Vein endothelial cell (primary cell): ENCODE measurements around the gene NCLN. TPM values are rescaled to one million over a fixed set of nuclear protein-coding genes. Genes with fewer than 3 reads are reported as not detected.

ENCODE experiments used
- total RNA-seq: library from RNA; depleted of rRNA; stranded (reverse); fragments of >200 nt; gene quantifications from 2 replicates; pipeline ENCODE4 v1.2.3, GENCODE V29; 2012

Gene NCLN, protein sequence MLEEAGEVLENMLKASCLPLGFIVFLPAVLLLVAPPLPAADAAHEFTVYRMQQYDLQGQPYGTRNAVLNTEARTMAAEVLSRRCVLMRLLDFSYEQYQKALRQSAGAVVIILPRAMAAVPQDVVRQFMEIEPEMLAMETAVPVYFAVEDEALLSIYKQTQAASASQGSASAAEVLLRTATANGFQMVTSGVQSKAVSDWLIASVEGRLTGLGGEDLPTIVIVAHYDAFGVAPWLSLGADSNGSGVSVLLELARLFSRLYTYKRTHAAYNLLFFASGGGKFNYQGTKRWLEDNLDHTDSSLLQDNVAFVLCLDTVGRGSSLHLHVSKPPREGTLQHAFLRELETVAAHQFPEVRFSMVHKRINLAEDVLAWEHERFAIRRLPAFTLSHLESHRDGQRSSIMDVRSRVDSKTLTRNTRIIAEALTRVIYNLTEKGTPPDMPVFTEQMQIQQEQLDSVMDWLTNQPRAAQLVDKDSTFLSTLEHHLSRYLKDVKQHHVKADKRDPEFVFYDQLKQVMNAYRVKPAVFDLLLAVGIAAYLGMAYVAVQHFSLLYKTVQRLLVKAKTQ
- total RNA-seq, result 59.1 and 60.0 TPM in 2 replicates

DNA sequence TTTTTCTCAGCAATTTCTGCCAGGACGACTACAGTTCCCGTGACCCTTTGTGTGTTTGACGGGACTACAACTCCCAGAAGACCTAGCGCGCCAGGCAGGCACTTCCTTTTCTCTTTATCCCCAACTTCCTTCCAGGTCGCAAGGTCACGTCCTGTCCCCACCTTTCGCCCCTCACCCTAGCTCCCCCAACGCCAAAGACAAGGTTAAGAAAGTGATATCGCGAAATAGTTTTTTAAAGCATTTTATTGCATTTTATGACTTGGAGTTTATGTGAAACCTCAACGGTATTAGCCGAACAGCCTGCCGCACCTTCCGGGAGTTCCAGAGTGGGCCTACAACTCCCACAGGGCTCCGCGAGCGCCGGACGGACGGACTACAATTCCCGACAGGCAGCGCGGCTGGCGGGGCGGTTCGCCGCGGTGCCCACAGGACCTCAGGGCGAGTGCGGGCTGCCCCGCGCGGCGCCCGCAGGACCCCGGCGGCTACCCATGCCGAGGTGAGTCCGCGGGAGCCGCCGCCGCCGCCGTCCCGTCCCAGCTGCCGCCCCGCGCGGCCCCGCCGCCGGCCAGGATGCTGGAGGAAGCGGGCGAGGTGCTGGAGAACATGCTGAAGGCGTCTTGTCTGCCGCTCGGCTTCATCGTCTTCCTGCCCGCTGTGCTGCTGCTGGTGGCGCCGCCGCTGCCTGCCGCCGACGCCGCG lies at the start of gene NCLN:
NCLN (plus strand) TSS at position 470 of the 699 bp plus-strand sequence; CDS start at position 571, 101 bp downstream.

DNA sequence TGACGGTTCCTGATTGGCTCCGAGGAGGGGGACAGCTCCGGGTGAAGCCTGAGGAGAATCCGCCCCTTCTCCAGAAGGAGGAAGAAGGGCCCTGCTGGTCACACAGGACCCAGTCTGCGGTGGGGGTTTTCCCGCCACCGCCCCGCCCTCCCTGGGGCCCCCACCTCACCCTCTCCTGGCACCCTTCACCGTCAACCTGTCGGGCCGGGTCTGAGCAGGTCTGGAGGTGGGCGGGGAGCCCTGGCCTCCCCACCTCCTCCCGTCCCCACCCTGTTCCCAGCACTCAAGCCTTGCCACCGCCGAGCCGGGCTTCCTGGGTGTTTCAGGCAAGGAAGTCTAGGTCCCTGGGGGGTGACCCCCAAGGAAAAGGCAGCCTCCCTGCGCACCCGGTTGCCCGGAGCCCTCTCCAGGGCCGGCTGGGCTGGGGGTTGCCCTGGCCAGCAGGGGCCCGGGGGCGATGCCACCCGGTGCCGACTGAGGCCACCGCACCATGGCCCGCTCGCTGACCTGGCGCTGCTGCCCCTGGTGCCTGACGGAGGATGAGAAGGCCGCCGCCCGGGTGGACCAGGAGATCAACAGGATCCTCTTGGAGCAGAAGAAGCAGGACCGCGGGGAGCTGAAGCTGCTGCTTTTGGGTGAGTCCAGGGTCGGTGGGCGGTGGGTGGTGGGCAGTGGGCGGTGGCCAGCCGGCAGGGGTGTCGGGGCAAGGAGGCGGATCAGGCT lies 49.6 kb upstream of the NCLN start, which contains the start of gene GNA15:
GNA15 (plus strand) TSS at position 73 of the 723 bp plus-strand sequence; CDS start at position 491, 418 bp downstream.

DNA sequence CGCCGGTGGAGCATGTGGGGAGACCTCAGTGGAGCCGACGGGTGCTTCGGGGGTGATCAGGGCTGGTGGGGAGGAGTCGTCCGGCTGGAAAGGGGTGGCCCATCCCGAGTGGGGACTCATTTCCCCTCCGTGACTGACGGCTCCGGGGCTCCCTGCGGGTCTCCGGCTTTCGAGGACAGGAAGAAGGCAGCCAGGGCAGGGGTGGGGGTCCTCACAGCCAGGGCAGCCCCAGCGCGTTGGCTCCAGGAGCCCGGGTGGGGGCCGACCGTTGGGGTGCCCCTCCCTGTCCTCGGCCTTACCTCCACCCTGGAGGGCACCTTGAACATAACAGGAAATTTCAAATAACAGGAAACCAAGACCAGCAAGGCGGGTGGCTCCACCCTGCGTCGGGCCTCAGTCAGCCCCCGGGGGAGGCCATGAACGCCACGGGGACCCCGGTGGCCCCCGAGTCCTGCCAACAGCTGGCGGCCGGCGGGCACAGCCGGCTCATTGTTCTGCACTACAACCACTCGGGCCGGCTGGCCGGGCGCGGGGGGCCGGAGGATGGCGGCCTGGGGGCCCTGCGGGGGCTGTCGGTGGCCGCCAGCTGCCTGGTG lies 7.3 kb upstream of the NCLN start, which contains the start of gene S1PR4:
S1PR4 (plus strand) TSS at position 393 of the 596 bp plus-strand sequence; CDS start at position 417, 24 bp downstream.

DNA sequence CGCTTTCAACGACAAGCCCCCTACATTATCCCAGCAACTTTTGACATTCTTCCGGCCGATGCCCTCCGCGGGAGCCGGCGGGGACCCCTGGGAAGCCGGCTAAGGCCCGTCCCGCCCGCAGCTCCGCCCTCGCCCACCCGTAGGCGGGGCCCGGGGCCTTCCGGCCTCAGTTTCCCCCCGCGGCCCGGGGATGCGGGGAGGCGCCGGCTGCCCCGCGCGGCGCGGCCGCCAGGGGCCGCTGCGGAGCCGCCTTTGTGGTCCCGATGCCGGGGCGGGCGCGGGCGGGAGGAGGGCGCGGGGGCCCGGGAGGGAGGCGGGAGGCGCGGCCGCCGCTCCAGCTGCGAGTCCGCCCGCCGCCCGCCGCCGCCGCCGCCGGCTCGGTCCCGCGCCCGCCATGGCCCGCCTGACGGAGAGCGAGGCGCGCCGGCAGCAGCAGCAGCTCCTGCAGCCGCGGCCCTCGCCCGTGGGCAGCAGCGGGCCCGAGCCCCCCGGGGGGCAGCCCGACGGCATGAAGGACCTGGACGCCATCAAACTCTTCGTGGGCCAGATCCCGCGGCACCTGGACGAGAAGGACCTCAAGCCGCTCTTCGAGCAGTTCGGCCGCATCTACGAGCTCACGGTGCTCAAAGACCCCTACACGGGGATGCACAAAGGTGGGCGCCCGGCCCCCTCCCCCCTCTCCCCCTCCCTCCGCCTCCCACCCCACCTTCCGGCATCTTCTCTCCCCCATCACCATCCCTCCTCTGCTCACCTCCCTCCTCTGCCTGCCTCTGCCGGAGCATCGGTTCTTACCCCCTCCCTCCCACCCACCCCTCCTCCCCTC lies 38.8 kb downstream of the NCLN start, which contains the start of gene CELF5:
CELF5 (plus strand) TSS at position 316 of the 823 bp plus-strand sequence; CDS start at position 395, 79 bp downstream.

Other genes with a start within 250 kb of the NCLN start
- gene ZNF77, start 241.0 kb upstream of the NCLN start, total RNA-seq, result 5.2 and 6.2 TPM in 2 replicates
- gene TLE6, start 208.4 kb upstream of the NCLN start, total RNA-seq, result 1.1 and 1.6 TPM in 2 replicates
- gene TLE2, start 156.7 kb upstream of the NCLN start, total RNA-seq, result 13.0 and 34.6 TPM in 2 replicates
- 307 and 365 TPM in 2 replicates for gene TLE5, start 123.4 kb upstream of the NCLN start, total RNA-seq
- gene GNA11, start 91.6 kb upstream of the NCLN start, total RNA-seq, result 93.8 and 126 TPM in 2 replicates
- under 0.01 TPM in 1 of 2 replicates, not detected in the other for gene GNA15, start 49.9 kb upstream of the NCLN start, total RNA-seq
- gene S1PR4, start 7.2 kb upstream of the NCLN start, total RNA-seq, result 0.67 and 1.6 TPM in 2 replicates
- gene CELF5, start 38.7 kb downstream of the NCLN start, total RNA-seq, result not detected in 2 replicates
- gene NFIC, start 180.7 kb downstream of the NCLN start, total RNA-seq, result 61.7 and 63.0 TPM in 2 replicates